Amniotic stem cell (primary cell): ENCODE measurements around the gene SMG1.
"Not testable (repeated sequence)": the region's sequence is repeated elsewhere in the genome, so short reads cannot be mapped to it uniquely, and the experiment has no call there.

Experiments used
- DNase-seq: peaks from one replicate; lab custom pipeline; 2025; lab: John Stamatoyannopoulos, UW

The SMG1 gene

DNA sequence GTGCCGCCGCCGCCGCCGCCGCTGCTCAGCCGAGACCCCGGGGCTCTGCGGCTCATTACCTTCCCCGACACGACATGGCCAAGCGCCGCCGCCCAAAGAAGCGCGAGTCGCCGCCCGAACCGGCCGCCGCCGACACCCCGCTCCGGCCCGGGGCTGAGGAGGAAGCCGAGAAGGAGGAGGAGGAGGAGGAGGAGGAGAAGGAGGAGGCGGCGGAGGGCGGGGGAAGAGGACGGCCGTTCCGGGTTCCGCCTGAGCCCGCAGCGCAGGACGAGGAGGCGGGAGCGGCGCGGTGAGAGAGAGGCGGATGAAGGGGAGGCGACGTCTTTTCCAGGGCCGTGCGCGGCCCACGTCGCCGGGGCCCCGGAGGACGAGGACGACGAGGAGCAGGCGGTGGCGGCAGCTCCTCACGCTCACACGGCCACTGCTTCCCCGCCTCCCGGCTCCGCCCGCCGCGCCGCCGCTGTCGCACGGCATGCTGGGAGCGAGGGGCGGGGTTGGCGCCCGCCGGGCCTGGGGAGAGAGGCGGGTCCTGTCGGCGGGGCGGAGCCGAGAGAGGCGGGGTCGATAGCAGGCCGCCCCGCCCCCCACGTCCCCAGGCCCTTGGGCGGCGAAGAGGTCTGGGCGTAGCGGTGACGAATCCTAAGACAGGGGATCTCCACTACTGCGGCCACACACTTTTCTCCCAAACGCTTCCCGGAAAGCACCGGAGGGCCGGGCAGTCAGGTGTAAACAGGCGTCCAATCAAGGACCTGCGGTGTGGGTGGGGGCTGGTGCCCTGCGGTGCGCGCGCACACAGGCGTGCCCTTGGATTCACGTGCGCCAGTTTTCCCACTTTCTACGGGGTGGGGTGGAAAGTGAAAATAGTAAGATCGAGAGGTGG, at the start of gene SMG1:
SMG1 (minus strand) TSS at position 423 of the 880 bp plus-strand sequence; CDS start at position 56, 367 bp downstream.
- peak; percentile 63 for DNase-seq

DNA sequence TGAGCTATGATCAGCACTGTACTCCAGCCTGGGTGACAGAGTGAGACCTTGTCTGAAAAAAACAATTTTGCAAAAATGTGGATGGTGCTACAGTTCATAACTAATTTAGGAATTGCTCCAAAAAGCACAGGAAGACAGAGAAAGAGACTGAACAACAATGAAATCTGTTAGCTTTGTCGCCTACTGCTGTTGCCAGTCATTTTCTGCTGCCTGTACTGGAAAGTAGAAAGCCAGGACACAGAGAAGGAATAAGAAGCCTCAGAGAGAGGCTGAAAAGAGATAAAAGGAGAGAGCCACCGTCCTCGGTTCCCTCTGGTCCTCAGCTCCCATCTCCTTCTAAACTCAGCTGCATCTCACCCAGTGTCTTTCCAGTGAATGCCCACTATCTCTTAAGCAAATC, 48.9 kb upstream of the SMG1 start:
- no peak for DNase-seq

DNA sequence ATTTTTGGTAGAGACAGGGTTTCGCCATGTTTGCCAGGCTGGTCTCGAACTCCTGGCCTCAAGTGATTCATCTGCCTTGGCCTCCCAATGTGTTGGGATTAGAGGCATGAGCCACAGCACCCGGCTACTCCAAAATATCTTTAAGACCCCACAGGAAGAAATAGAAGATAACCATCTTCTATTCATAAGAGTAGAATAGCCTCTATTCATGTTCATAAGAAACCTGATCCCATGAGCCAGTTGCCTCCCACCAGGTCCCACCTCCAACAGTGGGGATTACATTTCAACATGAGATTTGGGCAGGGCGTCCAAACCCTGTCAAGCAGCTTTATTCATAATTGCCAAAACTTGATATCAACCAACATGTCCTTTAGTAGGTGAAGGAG, 43.6 kb upstream of the SMG1 start:
- DNase-seq, result no peak

DNA sequence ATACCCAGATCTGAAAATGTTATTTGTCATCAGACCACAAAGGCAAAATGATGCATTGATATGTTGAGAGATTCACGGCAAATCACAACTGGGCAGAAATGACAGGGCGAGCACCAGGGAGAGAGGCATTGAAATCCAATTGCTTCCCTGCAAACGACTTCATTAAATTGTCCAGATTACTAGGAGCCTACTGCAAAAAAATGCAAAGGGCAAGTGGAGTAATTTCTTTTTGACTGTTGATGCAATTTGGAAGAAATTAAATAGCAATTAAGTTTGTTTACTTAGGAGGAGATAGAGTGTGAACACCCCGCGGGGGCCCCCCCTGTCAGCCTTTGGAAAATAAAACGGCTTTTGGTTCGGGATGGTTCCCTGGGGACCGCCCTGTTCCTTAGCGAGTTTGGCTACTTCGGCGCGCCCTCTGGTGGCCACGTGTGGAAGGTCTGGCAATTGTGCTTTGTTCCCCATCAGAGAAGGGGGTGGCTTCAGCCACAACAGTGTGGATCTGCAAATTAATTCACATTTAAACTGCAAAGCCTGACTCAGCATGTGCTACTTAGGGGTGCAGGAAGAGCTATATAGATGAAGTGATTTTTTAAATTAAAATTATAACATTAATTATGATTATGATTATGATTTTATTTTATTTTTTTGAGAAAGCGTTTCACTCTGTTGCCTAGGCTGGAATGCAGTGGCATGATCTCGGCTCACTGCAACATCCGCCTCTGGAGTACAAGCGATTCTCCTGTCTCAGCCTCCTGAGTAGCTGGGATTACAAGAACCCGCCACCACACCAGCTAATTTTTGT, 43.0 kb upstream of the SMG1 start:
- peak; percentile 60 for DNase-seq

DNA sequence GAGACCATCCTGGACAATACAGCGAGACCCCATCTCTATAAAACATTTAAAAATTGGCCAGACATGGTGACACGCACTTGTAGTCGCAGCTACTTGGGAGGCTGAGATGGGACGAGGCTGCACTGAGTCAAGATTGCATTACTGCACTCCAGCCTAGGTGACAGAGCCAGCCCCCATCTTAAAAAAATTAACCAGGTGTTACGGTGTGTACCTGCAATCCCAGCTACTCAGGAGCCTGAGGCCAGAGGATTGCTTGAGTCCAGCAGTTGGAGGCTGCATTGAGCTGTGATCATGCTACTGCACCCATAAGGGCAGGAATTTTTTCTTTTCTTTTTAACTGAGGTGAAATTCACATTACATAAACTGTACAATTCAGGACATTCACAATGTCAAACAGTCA, 40.6 kb upstream of the SMG1 start:
- no peak for DNase-seq

DNA sequence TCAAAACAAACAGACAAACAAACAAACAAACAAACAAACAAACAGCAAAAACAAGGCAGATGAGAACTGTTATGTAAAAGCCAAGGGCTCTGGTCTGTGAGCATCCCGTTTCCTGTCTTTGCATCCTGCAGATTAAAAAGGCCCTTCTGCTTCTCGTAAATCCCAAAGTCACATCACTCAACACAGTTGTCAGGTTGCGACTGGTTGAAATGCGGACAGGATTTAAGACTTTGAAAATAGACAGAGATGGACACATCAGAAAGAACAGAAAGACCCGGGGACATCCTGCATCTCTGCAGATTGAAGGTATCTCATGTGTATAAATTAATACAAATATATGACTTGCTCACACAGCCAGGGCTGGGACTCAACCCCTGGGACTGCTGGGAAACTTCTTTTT, 39.3 kb upstream of the SMG1 start:
- DNase-seq, result no peak

DNA sequence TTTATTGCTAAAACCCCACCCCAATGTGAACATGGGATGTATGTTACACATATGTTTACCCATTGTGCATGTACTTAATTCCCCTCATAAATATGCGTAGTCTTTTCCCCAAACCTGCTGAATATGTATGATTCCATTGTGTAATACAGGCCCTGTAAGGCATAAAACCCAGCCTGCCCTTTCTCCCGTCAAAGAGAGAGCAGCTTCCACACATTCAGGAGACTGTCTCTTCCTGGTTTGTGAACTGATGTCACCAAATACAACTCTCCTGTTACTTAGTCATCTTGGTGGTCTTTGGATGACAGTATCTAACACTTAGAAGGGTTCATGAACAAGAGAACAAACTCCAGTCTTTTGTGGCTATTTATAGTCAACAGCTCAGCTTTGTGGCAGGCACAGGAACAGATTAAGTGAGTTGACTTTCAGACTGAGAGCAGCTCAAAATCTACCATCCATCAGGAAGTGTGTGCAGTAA, 32.9 kb upstream of the SMG1 start:
- DNase-seq, result no peak

DNA sequence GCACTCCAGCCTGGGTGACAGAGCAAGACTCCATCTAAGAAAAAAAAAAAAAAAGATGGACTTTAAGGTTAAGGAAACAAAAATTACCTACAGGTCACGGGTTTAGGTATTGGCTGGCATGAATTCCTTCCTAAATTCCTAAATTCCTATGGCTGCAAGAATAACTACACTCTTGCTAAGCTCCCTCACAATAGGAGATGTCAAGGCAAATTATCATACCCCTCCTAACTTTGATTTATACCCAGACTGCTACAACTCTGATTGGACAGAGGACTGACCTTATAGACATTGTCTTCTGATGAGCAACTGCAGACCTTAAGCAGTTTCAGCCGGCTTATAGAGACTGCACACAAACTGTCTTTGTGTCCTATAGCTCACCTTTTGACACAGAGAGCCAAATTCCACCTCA, 32.4 kb upstream of the SMG1 start:
- no peak for DNase-seq

DNA sequence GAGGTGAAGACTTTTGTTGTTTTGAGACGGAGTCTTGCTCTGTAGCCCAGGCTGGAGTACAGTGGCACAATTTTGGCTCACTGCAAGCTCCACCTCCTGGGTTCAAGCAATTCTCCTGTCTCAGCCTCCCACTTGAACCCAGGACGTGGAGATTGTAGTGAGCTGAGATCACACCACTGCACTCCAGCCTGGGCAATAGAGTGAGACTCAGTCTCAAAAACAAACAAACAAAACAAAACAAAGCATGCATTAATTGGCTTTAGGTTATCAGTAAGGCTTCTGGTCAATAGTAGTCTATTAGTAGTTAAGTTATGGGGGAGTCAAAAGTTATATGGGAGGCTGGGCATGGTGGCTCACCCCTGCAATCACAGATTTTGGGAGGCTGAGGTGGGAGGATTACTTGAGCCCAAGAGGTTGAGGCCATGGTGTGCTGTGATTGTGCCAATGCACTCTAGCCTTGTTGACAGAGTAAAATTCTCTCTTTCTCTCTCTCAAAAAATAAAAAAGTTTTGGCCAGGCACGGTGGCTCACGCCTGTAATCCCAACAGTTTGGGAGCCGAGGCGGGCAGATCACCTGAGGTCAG, 30.5 kb upstream of the SMG1 start:
- not testable (repeated sequence) for DNase-seq

DNA sequence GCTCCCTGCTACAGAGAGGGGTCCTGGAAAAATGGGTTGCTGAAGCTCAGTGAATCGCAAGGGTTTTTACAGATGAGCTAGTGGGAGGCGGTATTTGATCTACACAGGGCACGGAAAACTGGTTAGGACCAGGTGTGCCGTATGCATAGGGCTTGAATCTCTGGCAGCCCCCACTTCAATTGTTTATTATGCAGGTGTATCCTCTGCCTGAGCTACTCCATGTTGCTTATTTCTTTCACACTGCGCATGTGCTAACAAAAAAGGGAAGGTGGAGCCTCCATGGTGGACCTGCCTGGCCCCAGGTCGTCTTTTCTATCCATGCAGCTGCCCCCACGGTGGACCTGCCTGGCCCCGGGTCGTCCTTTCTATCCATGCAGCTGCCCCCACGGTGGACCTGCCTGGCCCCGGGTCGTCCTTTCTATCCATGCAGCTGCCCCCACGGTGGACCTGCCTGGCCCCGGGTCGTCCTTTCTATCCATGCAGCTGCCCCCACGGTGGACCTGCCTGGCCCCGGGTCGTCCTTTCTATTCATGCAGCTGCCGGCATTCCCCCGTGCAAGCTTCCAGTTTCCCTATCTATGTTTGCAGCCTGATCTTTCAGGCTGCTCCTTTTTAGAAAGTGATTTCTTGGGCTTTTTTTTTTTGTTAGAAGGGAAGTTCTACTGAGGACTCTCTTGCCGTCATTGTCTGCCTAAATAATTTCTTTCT, 29.8 kb upstream of the SMG1 start:
- DNase-seq, result not testable (repeated sequence)

DNA sequence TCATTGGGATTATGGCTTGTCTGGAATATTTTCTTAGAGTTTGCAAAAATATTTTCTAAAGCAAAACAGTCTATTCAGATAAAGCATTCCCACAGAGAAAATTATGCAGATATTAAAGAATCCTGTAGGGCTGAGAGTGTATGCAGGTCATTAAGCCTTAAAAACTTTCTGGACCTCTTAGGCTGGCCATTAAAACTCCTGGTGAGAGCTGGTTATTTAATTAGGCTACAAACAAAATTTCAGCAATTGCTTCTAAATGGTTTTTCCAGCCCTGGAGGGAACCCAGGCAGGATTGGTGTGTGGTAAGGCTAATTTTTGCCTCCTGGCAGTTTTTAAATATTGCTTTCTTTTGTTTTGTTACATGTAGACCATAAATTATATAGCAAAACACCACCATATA, 27.3 kb upstream of the SMG1 start:
- DNase-seq, result no peak

DNA sequence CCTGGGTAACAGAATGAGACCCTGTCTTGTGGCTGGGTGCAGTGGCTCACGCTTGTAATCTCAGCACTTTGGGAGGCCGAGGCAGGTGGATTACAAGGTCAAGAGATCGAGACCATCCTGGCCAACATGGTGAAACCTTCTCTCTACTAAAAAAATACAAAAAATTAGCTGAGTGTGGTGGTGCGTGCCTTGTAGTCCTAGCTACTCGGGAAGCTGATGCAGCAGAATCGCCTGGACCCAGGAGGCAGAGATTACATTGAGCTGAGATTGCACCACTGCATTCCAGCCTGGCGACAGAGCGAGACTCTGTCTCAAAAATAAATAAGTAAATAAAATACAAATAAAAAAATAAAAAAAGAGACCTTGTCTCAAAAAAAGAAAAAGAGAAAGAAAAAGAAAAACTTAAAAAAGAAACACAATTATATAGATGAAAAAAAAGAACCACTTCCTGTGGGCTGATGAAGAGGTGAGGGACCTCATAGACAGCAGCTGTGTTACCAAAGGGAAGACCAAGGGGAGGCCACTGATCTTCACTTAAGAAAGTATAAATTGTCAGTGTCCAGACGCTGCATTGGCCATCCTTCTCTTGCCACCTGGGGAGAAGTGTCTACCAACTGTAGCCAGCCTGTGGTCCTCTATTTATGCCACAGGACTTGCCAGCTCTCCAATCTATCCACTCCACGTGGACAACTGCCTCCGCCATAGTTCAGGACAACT, 24.4 kb upstream of the SMG1 start:
- no peak for DNase-seq

DNA sequence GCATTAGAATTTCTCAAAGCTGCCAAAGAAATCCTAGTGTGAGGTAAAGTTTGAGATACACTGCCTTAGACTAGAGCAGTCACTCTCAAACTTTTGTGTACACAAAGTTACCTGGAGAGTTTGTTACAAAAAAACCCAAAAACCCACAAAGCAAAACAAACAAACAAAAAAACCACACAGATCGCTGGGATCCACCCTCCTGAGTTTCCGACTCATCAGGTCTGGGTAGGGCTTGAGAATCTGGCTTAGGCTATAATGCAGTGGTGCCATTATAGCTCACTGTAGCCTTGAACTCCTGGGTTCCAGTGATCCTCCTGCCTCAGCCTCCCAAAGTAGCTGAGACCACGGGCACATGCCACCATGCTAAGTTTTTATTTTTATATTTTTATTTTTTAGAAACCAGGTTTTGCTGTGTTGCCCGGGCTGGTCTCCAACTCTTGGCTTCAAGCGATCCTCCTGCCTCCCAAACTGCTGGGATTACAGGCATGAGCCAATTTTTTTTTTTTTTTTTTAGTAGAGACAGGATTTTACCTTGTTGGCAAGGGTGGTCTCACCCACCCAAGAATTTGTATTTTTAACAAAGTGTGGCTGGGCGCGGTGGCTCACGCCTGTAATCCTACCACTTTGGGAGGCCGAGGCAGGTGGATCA, 22.3 kb upstream of the SMG1 start:
- DNase-seq, result no peak

DNA sequence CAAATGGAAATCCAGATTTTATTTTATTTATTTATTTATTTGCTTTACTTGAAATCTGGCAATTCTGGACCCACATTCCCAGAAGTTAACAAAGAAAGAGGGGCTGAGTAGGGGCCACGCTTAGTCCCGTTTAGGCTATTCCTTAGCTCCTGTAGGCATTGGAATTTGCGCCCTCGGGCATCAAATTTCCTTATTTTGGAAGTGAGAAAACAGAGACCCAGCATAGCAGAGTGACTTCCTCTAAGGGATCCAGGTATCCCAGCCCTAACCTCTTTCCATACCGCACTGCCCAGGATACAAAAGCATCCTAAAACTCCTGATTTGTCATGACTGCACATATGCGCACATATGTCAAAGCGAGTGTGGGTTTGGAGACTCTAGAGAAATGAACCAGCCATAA, 19.0 kb upstream of the SMG1 start:
- no peak for DNase-seq

DNA sequence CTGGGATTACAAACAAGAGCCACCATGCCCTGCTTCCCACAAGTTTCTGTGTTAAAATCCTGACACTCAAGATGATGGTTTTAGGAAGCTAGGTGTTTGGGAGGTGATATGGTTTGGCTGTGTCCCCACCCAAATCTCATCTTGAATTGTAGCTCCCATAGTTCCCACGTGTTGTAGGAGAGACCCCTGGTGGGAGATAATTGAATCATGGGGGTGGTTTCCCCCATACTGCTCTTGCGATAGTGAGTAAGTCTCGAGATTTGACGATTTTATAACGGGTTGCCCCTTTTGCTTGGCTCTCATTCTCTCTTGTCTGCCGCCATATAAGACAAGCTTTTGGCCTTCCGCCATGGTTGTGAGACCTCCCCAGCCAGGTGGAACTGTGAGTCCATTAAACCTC, 17.2 kb upstream of the SMG1 start:
- DNase-seq, result no peak

DNA sequence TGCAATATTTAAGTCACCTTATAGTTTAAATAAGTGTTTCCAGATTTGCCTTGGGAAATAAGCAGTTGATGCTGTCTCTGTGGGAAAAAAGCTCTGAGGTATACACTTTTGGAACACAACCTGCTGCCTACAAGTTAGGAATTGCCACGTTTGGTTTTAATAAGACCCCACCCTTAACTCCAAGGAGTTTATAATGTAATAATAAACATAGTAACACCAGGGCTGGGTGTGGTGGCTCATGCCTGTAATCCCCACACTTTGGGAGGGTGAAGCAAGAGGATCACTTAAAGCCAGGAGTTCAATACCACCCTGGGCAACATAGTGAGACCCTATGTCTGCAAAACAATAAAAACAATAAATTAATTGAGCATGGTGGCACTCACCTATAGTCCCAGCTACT, 15.9 kb upstream of the SMG1 start:
- no peak for DNase-seq

DNA sequence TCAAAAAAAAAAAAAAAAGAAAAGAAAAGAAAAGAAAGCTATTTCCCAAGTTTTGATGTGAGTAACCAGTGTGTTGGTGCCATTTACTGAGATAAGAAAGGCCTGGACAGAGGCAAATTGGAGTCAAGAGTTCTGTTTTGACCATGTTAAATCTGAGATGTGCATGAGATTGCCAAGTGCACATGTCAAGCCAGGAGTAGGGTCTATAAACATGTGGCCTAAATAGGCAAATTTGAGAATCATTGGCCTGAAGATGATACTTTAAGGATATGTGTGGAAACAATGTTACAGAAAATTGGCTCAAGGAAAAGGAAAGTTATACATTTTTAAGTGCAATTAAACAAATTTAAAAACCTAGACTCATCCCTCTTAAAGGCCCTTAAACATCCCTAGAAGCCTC, 15.3 kb upstream of the SMG1 start:
- no peak for DNase-seq

DNA sequence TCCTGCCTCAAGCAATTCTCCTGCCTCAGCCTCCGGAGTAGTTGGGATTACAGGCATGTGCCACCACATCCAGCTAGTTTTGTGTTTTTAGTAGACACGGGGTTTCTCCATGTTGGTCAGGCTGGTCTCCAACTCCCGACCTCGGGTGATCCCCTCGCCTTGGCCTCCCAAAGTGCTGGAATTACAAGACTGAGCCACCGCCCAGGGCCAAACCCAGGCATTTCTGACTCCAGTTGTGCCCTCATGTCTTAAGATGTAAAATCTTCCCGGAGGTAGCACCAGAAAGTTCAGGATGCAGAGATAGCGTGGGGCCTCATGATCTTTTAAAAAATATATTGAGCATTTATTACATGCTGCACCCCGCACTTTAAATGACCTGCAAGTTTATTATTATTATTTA, 12.8 kb upstream of the SMG1 start:
- DNase-seq, result no peak

DNA sequence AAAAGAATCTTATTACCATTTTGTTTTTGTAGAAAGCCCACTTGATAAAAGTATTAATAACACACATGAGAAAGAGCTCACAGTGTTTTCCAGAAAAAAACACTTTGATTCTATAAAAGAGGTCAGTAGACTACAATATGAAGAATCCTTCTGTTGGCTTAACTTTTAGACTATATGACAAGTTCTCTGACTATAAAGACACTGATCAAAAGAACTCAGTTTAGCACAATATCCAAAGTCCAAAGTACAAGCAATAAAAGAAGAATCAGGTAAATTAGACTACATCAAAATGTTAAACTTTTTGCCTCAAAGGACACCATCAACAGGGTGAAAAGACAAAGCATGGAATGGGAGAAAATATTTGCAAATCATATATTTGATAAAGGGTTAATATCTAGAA, 11.2 kb upstream of the SMG1 start:
- DNase-seq, result no peak

DNA sequence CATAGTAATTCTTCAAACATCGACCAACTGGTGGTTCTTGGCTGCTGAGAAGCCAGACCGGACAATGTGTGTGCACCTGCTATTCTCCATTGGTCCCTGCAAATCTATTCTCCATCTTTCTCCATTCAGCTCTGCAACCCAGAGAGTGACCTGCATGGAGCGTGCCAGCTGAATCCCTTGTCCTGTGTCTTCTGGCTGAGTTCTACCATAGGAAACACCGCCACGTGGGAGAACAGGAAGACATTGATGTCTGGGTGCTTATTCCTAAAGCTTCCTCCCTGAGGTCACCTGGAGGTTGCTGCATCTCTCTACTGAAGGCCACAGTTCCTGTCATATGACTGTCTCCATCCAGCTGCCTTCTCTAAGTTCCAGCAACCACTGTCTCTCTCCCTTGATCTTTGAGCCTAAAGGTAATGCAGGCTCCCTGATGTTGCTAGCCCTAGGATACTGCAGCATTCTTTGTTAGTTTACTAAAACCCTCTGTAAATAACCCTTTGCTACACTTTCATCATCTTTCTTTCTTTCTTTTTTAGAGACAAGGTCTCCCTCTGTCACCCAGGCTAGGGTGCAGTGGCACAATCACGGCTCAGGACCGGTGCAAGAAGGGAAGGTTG, 10.6 kb upstream of the SMG1 start:
- DNase-seq, result no peak

DNA sequence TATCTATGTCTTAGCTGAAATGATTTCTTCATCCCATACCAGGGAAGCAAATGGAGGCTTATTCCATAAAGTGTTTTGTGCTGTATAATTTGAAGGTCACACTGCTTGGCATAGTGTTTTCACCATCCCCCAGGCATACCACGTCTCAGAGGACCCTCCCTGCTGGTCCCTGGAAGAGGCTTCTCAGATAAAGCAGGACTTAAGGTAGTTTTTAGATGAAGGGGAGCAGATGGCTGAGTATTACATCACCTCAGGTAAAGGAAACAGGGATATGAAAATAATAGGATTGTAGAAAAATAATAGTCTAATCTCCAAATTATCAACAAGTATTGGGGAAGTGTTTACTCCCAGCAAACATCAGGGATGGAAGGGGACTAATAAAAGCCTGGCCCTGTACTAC, 7.3 kb upstream of the SMG1 start:
- DNase-seq, result no peak
